Measurements from ENCODE around the gene WDR83. TPM values are rescaled to one million over a fixed set of nuclear protein-coding genes. Genes with fewer than 3 reads are reported as not detected.

WDR83 gene
- total and polyA plus RNA-seq, 2 donors (not counting 3 experiments of a cell fraction or from before 2014, with no cell fraction given), result 10.5 to 11.8 TPM

DNA sequence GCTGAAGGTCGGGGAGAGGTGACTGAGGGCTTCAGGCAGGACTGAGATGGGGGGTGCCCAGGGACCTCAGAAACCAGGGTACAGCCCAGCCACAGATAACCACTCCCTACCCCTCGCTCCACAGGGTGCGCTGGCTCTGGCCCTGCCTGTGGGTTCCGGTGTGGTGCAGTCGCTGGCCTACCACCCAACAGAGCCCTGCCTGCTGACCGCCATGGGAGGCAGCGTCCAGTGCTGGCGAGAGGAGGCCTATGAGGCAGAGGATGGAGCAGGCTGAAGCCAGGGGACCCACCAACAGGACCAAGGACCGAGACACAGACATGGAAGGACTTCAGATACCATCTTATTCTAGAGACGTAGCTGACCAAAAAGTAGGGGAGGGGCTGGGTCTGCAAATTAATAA, 8.8 kb downstream of the WDR83 start:
- H3K9me3 ChIP-seq (replicated peaks; ENCODE audit: control insufficient read depth, insufficient read depth, low read length), result no peaks in the 10 kb centered on the region
- no peak overlapping the region for H2AFZ ChIP-seq (ENCODE audit: low read depth, low read length)
- H3K9ac ChIP-seq (replicated peaks; ENCODE audit: extremely low read depth, insufficient read depth, low read length), result no peak overlapping the region
- DNase-seq (ENCODE audit: low read depth, low spot score) (no peak), FAIRE-seq (no peak)
- BruUV-seq (replicated peaks), result no TSS peak
- H3K79me2 ChIP-seq (ENCODE audit: control insufficient read depth, insufficient read depth, low read length), result peaks cover 12% of the 10 kb centered on the region
- H4K20me1 ChIP-seq (replicated peaks; ENCODE audit: control insufficient read depth, extremely low read depth, insufficient read depth, low read length), result no peaks in the 10 kb centered on the region
- H3K4me2 ChIP-seq (ENCODE audit: insufficient read depth, low read length), result no peak overlapping the region
- no peaks in the 10 kb centered on the region for H3K9me1 ChIP-seq (replicated peaks; ENCODE audit: control insufficient read depth, extremely low read depth, insufficient read depth, low read length)
- TF ChIP-seq, protein P1, sequence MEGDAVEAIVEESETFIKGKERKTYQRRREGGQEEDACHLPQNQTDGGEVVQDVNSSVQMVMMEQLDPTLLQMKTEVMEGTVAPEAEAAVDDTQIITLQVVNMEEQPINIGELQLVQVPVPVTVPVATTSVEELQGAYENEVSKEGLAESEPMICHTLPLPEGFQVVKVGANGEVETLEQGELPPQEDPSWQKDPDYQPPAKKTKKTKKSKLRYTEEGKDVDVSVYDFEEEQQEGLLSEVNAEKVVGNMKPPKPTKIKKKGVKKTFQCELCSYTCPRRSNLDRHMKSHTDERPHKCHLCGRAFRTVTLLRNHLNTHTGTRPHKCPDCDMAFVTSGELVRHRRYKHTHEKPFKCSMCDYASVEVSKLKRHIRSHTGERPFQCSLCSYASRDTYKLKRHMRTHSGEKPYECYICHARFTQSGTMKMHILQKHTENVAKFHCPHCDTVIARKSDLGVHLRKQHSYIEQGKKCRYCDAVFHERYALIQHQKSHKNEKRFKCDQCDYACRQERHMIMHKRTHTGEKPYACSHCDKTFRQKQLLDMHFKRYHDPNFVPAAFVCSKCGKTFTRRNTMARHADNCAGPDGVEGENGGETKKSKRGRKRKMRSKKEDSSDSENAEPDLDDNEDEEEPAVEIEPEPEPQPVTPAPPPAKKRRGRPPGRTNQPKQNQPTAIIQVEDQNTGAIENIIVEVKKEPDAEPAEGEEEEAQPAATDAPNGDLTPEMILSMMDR (IDR thresholded peaks at IDR 0.05; ENCODE audit: extremely low read depth in 1 of 2, insufficient read depth in 1 of 2, low read depth in 1 of 2, low read length in 2 of 2), result no peak
- TF ChIP-seq JUN (IDR thresholded peaks at IDR 0.05; ENCODE audit: borderline replicate concordance, insufficient read depth, insufficient read length, low read depth), result no peak
- TF ChIP-seq EZH2 (IDR thresholded peaks at IDR 0.05; ENCODE audit: borderline replicate concordance, low read depth, low read length, severe bottlenecking), result no peak
- no peak for TF ChIP-seq MAX (IDR thresholded peaks at IDR 0.05; ENCODE audit: insufficient read depth, insufficient read length)
- no peak for TF ChIP-seq POLR2AphosphoS5 (IDR thresholded peaks at IDR 0.05; ENCODE audit: insufficient read depth, low read depth, low read length)
- no peak for TF ChIP-seq FOS (IDR thresholded peaks at IDR 0.05; ENCODE audit: borderline replicate concordance, insufficient read depth, low read length)
- TF ChIP-seq POLR2A (IDR thresholded peaks at IDR 0.05; ENCODE audit: low read depth, low read length), result no peak
- no peak for TF ChIP-seq MYC (IDR thresholded peaks at IDR 0.05; ENCODE audit: low read depth, low read length)
- no peak for TF ChIP-seq GATA2 (IDR thresholded peaks at IDR 0.05; ENCODE audit: insufficient read depth, insufficient read length, low read depth, low read length)
- H3K36me3 ChIP-seq (ENCODE audit: control insufficient read depth in 2 of 2, extremely low read depth in 1 of 2, insufficient read depth in 2 of 2, low read length in 2 of 2), result peaks cover 5 to 42% of the 10 kb centered on the region in 2 experiments
- no peaks in the 10 kb centered on the region for H3K27me3 ChIP-seq (ENCODE audit: control insufficient read depth in 2 of 2, insufficient read depth in 2 of 2, low read length in 2 of 2)
- H3K4me3 ChIP-seq (replicated peaks in 1 of 3; ENCODE audit: insufficient read depth in 1 of 3, low read depth in 1 of 3, low read length in 3 of 3), result no peak overlapping the region
- intact Hi-C loops (cut with micrococcal nuclease) (no loop called here), dilution Hi-C loops (cut with MboI; ENCODE audit: extremely low pct_ligation_motif_present, low sequenced_read_pairs) (no loop called here)
- no peak overlapping the region for H3K27ac ChIP-seq (ENCODE audit: insufficient read depth, low read depth, low read length)
- POLR2A ChIA-PET, result no interaction called here
- CTCF ChIA-PET, result interaction anchor here (1.6 kb wide), 1 partner anchor 82 kb away, joined by 4 read pairs; no protein-coding TSS in a partner anchor
- H3K4me1 ChIP-seq (ENCODE audit: control insufficient read depth, extremely low read depth, insufficient read depth, low read length), result peaks cover 3% of the 10 kb centered on the region
